OCI-LY7 (cell line): ENCODE data around the gene GPR84.

Experiments used
- CTCF ChIP-seq: fragments of 200-600 bp; sonication (generic); conservative IDR thresholded peaks from 2 replicates; pipeline ENCODE4 v1.5.1; 2014; ENCODE audit warnings: mild to moderate bottlenecking, antibody characterized with exemption, low read length, moderate library complexity, mixed read lengths
- EZH2phosphoT487 ChIP-seq: fragments of 200-600 bp; sonication (generic); IDR thresholded peaks from 2 replicates; pipeline ENCODE4 v1.6.1; 2018; ENCODE audit warnings: low read depth, borderline replicate concordance, mild to moderate bottlenecking, mixed run types, antibody characterized with exemption, low read length, moderate library complexity, mixed read lengths

GRCh38 chr12:54363047-54363446 lies 1.2 kb downstream of the GPR84 start:
- TF ChIP-seq CTCF (no peak), EZH2phosphoT487 (no peak)
